Measurements from ENCODE around the gene MAP7D3. TPM values are rescaled to one million over a fixed set of nuclear protein-coding genes. Genes with fewer than 3 reads are reported as not detected.
"Not testable (repeated sequence)": the region's sequence is repeated elsewhere in the genome, so short reads cannot be mapped to it uniquely, and the experiment has no call there.

MAP7D3 gene
- total and polyA plus RNA-seq, 2 donors (not counting 1 experiment from before 2014, with no cell fraction given) = 19.0 to 30.7 TPM

- peak overlapping the region; percentile 87 for H3K27ac ChIP-seq (ENCODE audit: insufficient read depth, low read length)
- H3K4me2 ChIP-seq (ENCODE audit: extremely low read depth, insufficient read depth, low read length) = peak overlapping the region; percentile 78
- no peak overlapping the region for H2AFZ ChIP-seq (ENCODE audit: low read length)
- H3K9me3 ChIP-seq (ENCODE audit: control insufficient read depth, insufficient read depth, low read depth, low read length) = no peaks in the 10 kb centered on the region
- no peaks in the 10 kb centered on the region for H3K27me3 ChIP-seq (ENCODE audit: control insufficient read depth, insufficient read depth, low read length)
- peak overlapping the region; percentile 20 for H3K9ac ChIP-seq (ENCODE audit: insufficient read depth, low read length)
- H4K20me1 ChIP-seq (ENCODE audit: control insufficient read depth, extremely low read depth, insufficient read depth, low read length) = no peaks in the 10 kb centered on the region
- no peak for TF ChIP-seq EZH2 (IDR thresholded peaks at IDR 0.05; ENCODE audit: low read length, missing control alignments)
- TF ChIP-seq CTCF (conservative IDR thresholded peaks at IDR 0.05 in 1 of 2, IDR thresholded peaks at IDR 0.05 in 1 of 2; ENCODE audit: low read depth in 1 of 2, low read length in 2 of 2) = peak in 1 of 2 donors; percentile 36
- H3K4me3 ChIP-seq (replicated peaks in 1 of 4; ENCODE audit: control extremely low read depth in 1 of 4, insufficient read depth in 1 of 4, low read depth in 3 of 4, low read length in 4 of 4) = peak overlapping the region; percentile 21 to 34 (median 25)
- peak; percentile 45 to 61 for DNase-seq (ENCODE audit: low read depth in 2 of 2)
- no peaks in the 10 kb centered on the region for H3K36me3 ChIP-seq (ENCODE audit: control insufficient read depth, insufficient read depth, low read length)
- H3K4me1 ChIP-seq (ENCODE audit: control insufficient read depth, extremely low read depth, insufficient read depth, low read length) = peaks cover 31% of the 10 kb centered on the region
- H3K79me2 ChIP-seq (ENCODE audit: control insufficient read depth, insufficient read depth, low read length) = peaks cover 5% of the 10 kb centered on the region
Measured at GRCh38 chrX:136170139-136170800, 80.9 kb downstream of the MAP7D3 start.

- Histone ChIP-seq H3K4me1 (ENCODE audit: control insufficient read depth, extremely low read depth, insufficient read depth, low read length) (peaks cover 28% of the 10 kb centered on the region), H3K4me2 (ENCODE audit: extremely low read depth, insufficient read depth, low read length) (peak overlapping the region; percentile 64), H3K4me3 (replicated peaks in 1 of 4; ENCODE audit: control extremely low read depth in 1 of 4, insufficient read depth in 1 of 4, low read depth in 3 of 4, low read length in 4 of 4) (no peak overlapping the region), H3K27ac (ENCODE audit: insufficient read depth, low read length) (peak overlapping the region; percentile 88), H3K79me2 (ENCODE audit: control insufficient read depth, insufficient read depth, low read length) (peaks cover 5% of the 10 kb centered on the region), H3K9me3 (ENCODE audit: control insufficient read depth, insufficient read depth, low read depth, low read length) (no peaks in the 10 kb centered on the region), H3K27me3 (ENCODE audit: control insufficient read depth, insufficient read depth, low read length) (no peaks in the 10 kb centered on the region), H2AFZ (ENCODE audit: low read length) (no peak overlapping the region), H4K20me1 (ENCODE audit: control insufficient read depth, extremely low read depth, insufficient read depth, low read length) (no peaks in the 10 kb centered on the region), H3K36me3 (ENCODE audit: control insufficient read depth, insufficient read depth, low read length) (no peaks in the 10 kb centered on the region), H3K9ac (ENCODE audit: insufficient read depth, low read length) (no peak overlapping the region)
- DNase-seq (ENCODE audit: low read depth in 2 of 2) = peak; percentile 91 to 97
- TF ChIP-seq CTCF (conservative IDR thresholded peaks at IDR 0.05 in 1 of 2, IDR thresholded peaks at IDR 0.05 in 1 of 2; ENCODE audit: low read depth in 1 of 2, low read length in 2 of 2) = no peak
- no peak for TF ChIP-seq EZH2 (IDR thresholded peaks at IDR 0.05; ENCODE audit: low read length, missing control alignments)
Measured at GRCh38 chrX:136168929-136169735, 82.1 kb downstream of the MAP7D3 start.

GRCh38 chrX:136167989-136168388 lies 83.2 kb downstream of the MAP7D3 start:
- H2AFZ ChIP-seq (ENCODE audit: low read length); H3K79me2 ChIP-seq (ENCODE audit: control insufficient read depth, insufficient read depth, low read length); DNase-seq (ENCODE audit: low read depth in 2 of 2); H3K4me3 ChIP-seq (replicated peaks in 1 of 4; ENCODE audit: control extremely low read depth in 1 of 4, insufficient read depth in 1 of 4, low read depth in 3 of 4, low read length in 4 of 4); H3K36me3 ChIP-seq (ENCODE audit: control insufficient read depth, insufficient read depth, low read length); H3K27ac ChIP-seq (ENCODE audit: insufficient read depth, low read length); H3K27me3 ChIP-seq (ENCODE audit: control insufficient read depth, insufficient read depth, low read length); H3K9ac ChIP-seq (ENCODE audit: insufficient read depth, low read length); H3K9me3 ChIP-seq (ENCODE audit: control insufficient read depth, insufficient read depth, low read depth, low read length); H3K4me2 ChIP-seq (ENCODE audit: extremely low read depth, insufficient read depth, low read length); H4K20me1 ChIP-seq (ENCODE audit: control insufficient read depth, extremely low read depth, insufficient read depth, low read length): not testable (repeated sequence)
- H3K4me1 ChIP-seq (ENCODE audit: control insufficient read depth, extremely low read depth, insufficient read depth, low read length) = peaks cover 28% of the 10 kb centered on the region
